Neural crest cell (in vitro differentiated cells): ENCODE results near the gene CD69. TPM values are rescaled to one million over a fixed set of nuclear protein-coding genes. Genes with fewer than 3 reads are reported as not detected.

Experiments used
- DNase-seq: peaks from one replicate; pipeline ENCODE4 v3.0.0; 2021; ENCODE audit warnings: low read depth, mixed read lengths, low spot score
- H3K27ac Mint-ChIP-seq: one replicate; pipeline ENCODE4 v1.8.0; 2021; ENCODE audit warnings: mild to moderate bottlenecking, mixed read lengths; ENCODE audit not compliant: unreplicated experiment
- H3K27me3 Mint-ChIP-seq: 2 replicates; pipeline ENCODE4 v1.8.0; 2021; ENCODE audit warnings: low read depth, mild to moderate bottlenecking, mixed read lengths
- H3K36me3 Mint-ChIP-seq: 2 replicates; pipeline ENCODE4 v1.8.0; 2021; ENCODE audit warnings: low read depth, mild to moderate bottlenecking, mixed read lengths
- H3K4me1 Mint-ChIP-seq: 2 replicates; pipeline ENCODE4 v1.8.0; 2021; ENCODE audit warnings: mixed read lengths
- H3K4me3 Mint-ChIP-seq: one replicate; pipeline ENCODE4 v1.8.0; 2021; ENCODE audit warnings: mild to moderate bottlenecking, mixed read lengths
- H3K9me3 Mint-ChIP-seq: 2 replicates; pipeline ENCODE4 v1.8.0; 2021; ENCODE audit warnings: mixed read lengths
- CTCF ChIP-seq: fragments of 200-600 bp; sonication (generic); conservative IDR thresholded peaks from 2 replicates; pipeline ENCODE4 v1.5.0; 2021; ENCODE audit warnings: antibody characterized with exemption, mild to moderate bottlenecking
- total RNA-seq: library from RNA; stranded (reverse); gene quantifications from 2 replicates; pipeline ENCODE4 v1.2.1, GENCODE V29; 2021

The CD69 gene
- total RNA-seq, 1 donor from 2014 or later, result not detected

- H3K36me3 Mint-ChIP-seq, result no peaks in the 10 kb centered on the region
- H3K4me3 Mint-ChIP-seq, result no peak overlapping the region
- H3K27me3 Mint-ChIP-seq, result no peaks in the 10 kb centered on the region
- TF ChIP-seq CTCF, result no peak
- H3K9me3 Mint-ChIP-seq, result no peaks in the 10 kb centered on the region
- peaks cover 5% of the 10 kb centered on the region for H3K4me1 Mint-ChIP-seq
- H3K27ac Mint-ChIP-seq, result no peak overlapping the region
- DNase-seq, result no peak
Observed at GRCh38 chr12:9761419-9761781, 699 bp upstream of the CD69 start.

- peaks cover 5% of the 10 kb centered on the region for H3K4me1 Mint-ChIP-seq
- no peak for DNase-seq
- H3K27ac Mint-ChIP-seq, result no peak overlapping the region
- TF ChIP-seq CTCF, result no peak
- H3K36me3 Mint-ChIP-seq, result no peaks in the 10 kb centered on the region
- H3K4me3 Mint-ChIP-seq, result no peak overlapping the region
- H3K27me3 Mint-ChIP-seq, result no peaks in the 10 kb centered on the region
- H3K9me3 Mint-ChIP-seq, result no peaks in the 10 kb centered on the region
Observed at GRCh38 chr12:9760120-9760519, 581 bp downstream of the CD69 start.

- H3K9me3 Mint-ChIP-seq, result no peaks in the 10 kb centered on the region
- H3K4me3 Mint-ChIP-seq, result no peak overlapping the region
- H3K27me3 Mint-ChIP-seq, result no peaks in the 10 kb centered on the region
- no peak for TF ChIP-seq CTCF
- no peak for DNase-seq
- no peaks in the 10 kb centered on the region for H3K36me3 Mint-ChIP-seq
- H3K4me1 Mint-ChIP-seq, result peaks cover 5% of the 10 kb centered on the region
- H3K27ac Mint-ChIP-seq, result no peak overlapping the region
Observed at GRCh38 chr12:9759694-9760093, 1.0 kb downstream of the CD69 start.

- Mint-ChIP-seq H3K4me1 (peaks cover 5% of the 10 kb centered on the region), H3K9me3 (no peaks in the 10 kb centered on the region), H3K27ac (no peak overlapping the region), H3K4me3 (no peak overlapping the region), H3K36me3 (no peaks in the 10 kb centered on the region), H3K27me3 (no peaks in the 10 kb centered on the region)
- no peak for DNase-seq
- TF ChIP-seq CTCF, result no peak
Observed at GRCh38 chr12:9758119-9758518, 2.6 kb downstream of the CD69 start.

- Mint-ChIP-seq H3K27ac (no peak overlapping the region), H3K9me3 (no peaks in the 10 kb centered on the region), H3K36me3 (no peaks in the 10 kb centered on the region), H3K4me3 (no peak overlapping the region), H3K27me3 (no peaks in the 10 kb centered on the region), H3K4me1 (peaks cover 5% of the 10 kb centered on the region)
- no peak for TF ChIP-seq CTCF
- no peak for DNase-seq
Observed at GRCh38 chr12:9757433-9758025, 3.2 kb downstream of the CD69 start.

GRCh38 chr12:9756706-9757105 lies 4.0 kb downstream of the CD69 start:
- no peak overlapping the region for H3K4me3 Mint-ChIP-seq
- peaks cover 5% of the 10 kb centered on the region for H3K4me1 Mint-ChIP-seq
- no peaks in the 10 kb centered on the region for H3K36me3 Mint-ChIP-seq
- no peak for TF ChIP-seq CTCF
- H3K27ac Mint-ChIP-seq, result no peak overlapping the region
- no peak for DNase-seq
- no peaks in the 10 kb centered on the region for H3K9me3 Mint-ChIP-seq
- H3K27me3 Mint-ChIP-seq, result peaks cover 1% of the 10 kb centered on the region
